Right atrium auricular region (tissue), 2 donors: ENCODE measurements around the gene FAM163B. TPM values are rescaled to one million over a fixed set of nuclear protein-coding genes. Genes with fewer than 3 reads are reported as not detected.
A peak's percentile ranks its signal among the peaks of the same experiment; 100 is the strongest.

Source experiments
- DNase-seq: peaks from one replicate; pipeline ENCODE4 v3.0.0-alpha.2; 2019; ENCODE audit warnings: low spot score
- H3K27ac ChIP-seq, 2 donors: fragments of 200-600 bp; sonication (generic); 1 replicate in 1 of 2; 2 replicates in 1 of 2; pipeline ENCODE4 v1.5.1; 2016 to 2019
- H3K27me3 ChIP-seq, 2 donors: fragments of 200-600 bp; sonication (generic); one replicate each; pipeline versions ENCODE4 v1.5.1 to v1.6.0; 2017 to 2019
- H3K36me3 ChIP-seq: fragments of 200-600 bp; sonication (generic); one replicate; pipeline ENCODE4 v1.5.1; 2016
- H3K4me1 ChIP-seq, 2 donors: fragments of 200-600 bp; sonication (generic); one replicate each; pipeline versions ENCODE4 v1.5.1 to v1.6.0; 2017 to 2019
- H3K4me3 ChIP-seq, 2 donors: fragments of 200-600 bp; sonication (generic); 1 replicate in 1 of 2; 2 replicates in 1 of 2; pipeline ENCODE4 v1.5.1; 2017 to 2019; ENCODE audit warnings: mild to moderate bottlenecking in 1 of 2, moderate library complexity in 1 of 2
- H3K9me3 ChIP-seq, 2 donors: fragments of 200-600 bp; sonication (generic); one replicate each; pipeline ENCODE4 v1.5.1; 2019
- total RNA-seq, 2 donors: library from RNA; depleted of rRNA; stranded (reverse); fragments of >200 nt; gene quantifications; one replicate each; pipeline ENCODE4 v1.1.0, GENCODE V29; 2016
- TF ChIP-seq, protein P1 (sequence below), 2 donors: fragments of 200-600 bp; sonication (generic); IDR thresholded peaks; one replicate each; pipeline ENCODE4 v1.5.1; 2019; ENCODE audit warnings: antibody characterized with exemption in 2 of 2

FAM163B gene
- total RNA-seq, 2 donors from 2014 or later: 1.7 TPM; not detected in 1

GRCh38 chr9:133535306-133535877 is 73.8 kb downstream of the FAM163B start:
- peaks cover 0 to 62% of the 10 kb centered on the region in 2 donors for H3K4me1 ChIP-seq
- no peak for DNase-seq
- H3K4me3 ChIP-seq: peak overlapping the region; percentile 33 to 54
- no peaks in the 10 kb centered on the region for H3K9me3 ChIP-seq
- no peaks in the 10 kb centered on the region for H3K36me3 ChIP-seq
- TF ChIP-seq, protein P1, sequence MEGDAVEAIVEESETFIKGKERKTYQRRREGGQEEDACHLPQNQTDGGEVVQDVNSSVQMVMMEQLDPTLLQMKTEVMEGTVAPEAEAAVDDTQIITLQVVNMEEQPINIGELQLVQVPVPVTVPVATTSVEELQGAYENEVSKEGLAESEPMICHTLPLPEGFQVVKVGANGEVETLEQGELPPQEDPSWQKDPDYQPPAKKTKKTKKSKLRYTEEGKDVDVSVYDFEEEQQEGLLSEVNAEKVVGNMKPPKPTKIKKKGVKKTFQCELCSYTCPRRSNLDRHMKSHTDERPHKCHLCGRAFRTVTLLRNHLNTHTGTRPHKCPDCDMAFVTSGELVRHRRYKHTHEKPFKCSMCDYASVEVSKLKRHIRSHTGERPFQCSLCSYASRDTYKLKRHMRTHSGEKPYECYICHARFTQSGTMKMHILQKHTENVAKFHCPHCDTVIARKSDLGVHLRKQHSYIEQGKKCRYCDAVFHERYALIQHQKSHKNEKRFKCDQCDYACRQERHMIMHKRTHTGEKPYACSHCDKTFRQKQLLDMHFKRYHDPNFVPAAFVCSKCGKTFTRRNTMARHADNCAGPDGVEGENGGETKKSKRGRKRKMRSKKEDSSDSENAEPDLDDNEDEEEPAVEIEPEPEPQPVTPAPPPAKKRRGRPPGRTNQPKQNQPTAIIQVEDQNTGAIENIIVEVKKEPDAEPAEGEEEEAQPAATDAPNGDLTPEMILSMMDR (IDR thresholded peaks at IDR 0.05): no peak
- H3K27me3 ChIP-seq: no peaks in the 10 kb centered on the region
- peak overlapping the region in 1 of 2 donors; percentile 63 for H3K27ac ChIP-seq

- Histone ChIP-seq H3K27me3 (no peaks in the 10 kb centered on the region), H3K4me1 (peaks cover 0 to 55% of the 10 kb centered on the region in 2 donors), H3K27ac (peak within 1 kb of the TSS; percentile 47 to 63), H3K4me3 (peak within 1 kb of the TSS; percentile 33 to 54), H3K36me3 (no peaks in the 10 kb centered on the region), H3K9me3 (no peaks in the 10 kb centered on the region)
- TF ChIP-seq, protein P1 (IDR thresholded peaks at IDR 0.05): peak in 1 of 2 donors; percentile 23
- DNase-seq: peak; percentile 77
Measured at GRCh38 chr9:133534346-133535291, 74.6 kb downstream of the FAM163B start, which contains the start of gene ADAMTSL2. ADAMTSL2 (plus strand) TSS chr9:133534704; CDS start chr9:133536713, 2,009 bp downstream.

GRCh38 chr9:133533857-133534256 is 75.3 kb downstream of the FAM163B start:
- no peaks in the 10 kb centered on the region for H3K36me3 ChIP-seq
- no peaks in the 10 kb centered on the region for H3K9me3 ChIP-seq
- no peak for DNase-seq
- H3K4me3 ChIP-seq: peak overlapping the region; percentile 33 to 54
- peaks cover 0 to 50% of the 10 kb centered on the region in 2 donors for H3K4me1 ChIP-seq
- H3K27me3 ChIP-seq: no peaks in the 10 kb centered on the region
- H3K27ac ChIP-seq: peak overlapping the region; percentile 47 to 63
- TF ChIP-seq, protein P1 (IDR thresholded peaks at IDR 0.05): no peak

- peak; percentile 85 for DNase-seq
- H3K36me3 ChIP-seq: no peaks in the 10 kb centered on the region
- no peaks in the 10 kb centered on the region for H3K9me3 ChIP-seq
- H3K4me1 ChIP-seq: peaks cover 0 to 50% of the 10 kb centered on the region in 2 donors
- H3K27me3 ChIP-seq: no peaks in the 10 kb centered on the region
- TF ChIP-seq, protein P1 (IDR thresholded peaks at IDR 0.05): peak; percentile 57 to 74
- no peak overlapping the region for H3K27ac ChIP-seq
- H3K4me3 ChIP-seq: no peak overlapping the region
Measured at GRCh38 chr9:133532937-133533668, 76.1 kb downstream of the FAM163B start.

- H3K27ac ChIP-seq: no peak overlapping the region
- DNase-seq: no peak
- no peaks in the 10 kb centered on the region for H3K9me3 ChIP-seq
- TF ChIP-seq, protein P1 (IDR thresholded peaks at IDR 0.05): no peak
- H3K36me3 ChIP-seq: no peaks in the 10 kb centered on the region
- H3K27me3 ChIP-seq: no peaks in the 10 kb centered on the region
- H3K4me3 ChIP-seq: no peak overlapping the region
- peaks cover 0 to 66% of the 10 kb centered on the region in 2 donors for H3K4me1 ChIP-seq
Measured at GRCh38 chr9:133531293-133531692, 77.9 kb downstream of the FAM163B start.
